GDM1 (cell line): ENCODE results near the gene ZKSCAN1.

Source experiments
- DNase-seq: peaks from one replicate; lab custom pipeline; 2025; lab: John Stamatoyannopoulos, UW

The ZKSCAN1 gene

GRCh38 chr7:100040575-100040974 is 25.2 kb downstream of the ZKSCAN1 start:
- no peak for DNase-seq

- no peak for DNase-seq
These were observed 29.3 kb downstream of the ZKSCAN1 start for GRCh38 chr7:100044718-100045117.

DNA sequence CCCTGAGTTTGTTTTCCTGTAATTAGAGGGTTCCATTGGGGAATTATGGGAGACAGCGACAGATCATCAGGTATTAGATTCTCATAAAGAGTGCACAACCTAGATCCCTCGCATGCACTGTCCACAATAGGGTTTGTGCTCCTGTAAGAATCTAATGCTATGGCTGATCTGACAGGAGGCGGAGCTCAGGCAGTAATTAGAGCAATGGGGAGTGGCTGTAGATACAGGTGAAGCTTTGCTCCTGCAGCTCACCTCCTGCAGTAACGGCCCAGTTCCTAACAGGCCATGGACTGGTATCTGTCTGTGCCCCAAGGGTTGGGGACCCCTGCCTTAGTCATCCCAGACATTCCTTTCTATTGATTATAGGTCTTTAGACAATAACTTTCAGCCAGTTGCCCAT is 33.3 kb downstream of the ZKSCAN1 start:
- DNase-seq: no peak

DNA sequence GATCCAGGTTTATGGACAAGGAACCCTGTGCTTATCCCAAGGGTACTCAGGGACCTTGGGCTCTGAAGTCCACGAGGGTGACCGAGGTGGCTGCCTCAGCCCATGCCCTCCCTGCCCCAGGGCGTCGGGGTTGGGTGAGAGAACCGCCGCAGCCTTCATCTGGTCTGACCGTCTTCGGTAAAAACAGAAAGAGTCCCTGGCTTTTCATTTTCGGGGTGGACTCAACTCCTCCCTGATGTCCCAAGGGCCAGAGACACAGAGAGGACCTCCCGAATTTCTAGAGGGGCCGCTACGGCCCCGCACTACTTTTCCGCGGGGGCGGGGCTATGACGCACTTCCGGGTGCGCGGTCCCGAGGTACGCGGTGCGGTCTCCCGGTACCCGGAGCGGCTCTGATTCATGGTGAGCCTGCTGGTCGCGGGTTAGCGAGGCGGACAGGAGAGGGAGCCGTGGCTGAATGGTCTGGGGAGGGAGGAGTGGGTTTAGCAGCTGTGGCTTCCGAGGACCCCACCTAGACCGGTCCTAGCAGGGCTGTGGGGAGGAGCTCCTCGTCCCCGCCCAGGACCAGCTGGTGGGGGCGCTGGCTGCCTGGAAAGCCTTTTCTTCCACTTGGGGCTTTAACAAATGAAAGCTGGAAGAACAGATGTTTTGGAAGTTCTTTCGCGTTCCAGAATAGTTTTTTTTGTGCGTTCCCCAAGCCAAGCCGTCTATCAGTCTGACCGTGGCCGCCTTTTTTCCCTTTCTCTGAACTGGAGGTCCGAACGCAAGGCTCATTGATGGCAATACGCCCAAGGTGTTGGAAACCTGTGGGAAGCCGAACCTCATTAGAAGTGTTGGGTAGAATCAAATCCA is 34.3 kb downstream of the ZKSCAN1 start, which contains the start of gene ZSCAN21:
Gene ZSCAN21 (plus strand): TSS at position 334 of the 851 bp plus-strand sequence. CDS start 7,233 bp downstream, outside the sequence.
- DNase-seq: peak; percentile 55

DNA sequence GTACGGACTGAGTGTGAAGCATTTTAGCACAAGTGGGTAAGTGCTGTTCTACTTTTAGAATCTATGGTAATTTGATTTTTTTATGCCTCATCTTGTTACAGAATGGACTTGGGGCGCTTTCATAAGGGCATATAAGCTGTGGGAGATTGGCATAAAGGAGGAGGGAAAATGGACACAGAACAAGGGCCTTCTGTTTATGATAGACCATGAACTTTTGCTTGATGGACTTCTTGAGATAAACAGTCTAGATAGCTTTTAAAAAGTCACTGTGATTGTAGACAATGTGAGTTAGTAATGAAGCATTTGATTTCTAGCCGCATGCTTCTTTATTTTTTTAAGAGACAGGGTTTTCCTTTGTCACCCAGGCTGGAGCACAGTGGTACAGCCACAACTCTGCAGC is 36.2 kb downstream of the ZKSCAN1 start:
- no peak for DNase-seq

GRCh38 chr7:100053215-100053614 is 37.8 kb downstream of the ZKSCAN1 start:
- DNase-seq: peak; percentile 54

DNA sequence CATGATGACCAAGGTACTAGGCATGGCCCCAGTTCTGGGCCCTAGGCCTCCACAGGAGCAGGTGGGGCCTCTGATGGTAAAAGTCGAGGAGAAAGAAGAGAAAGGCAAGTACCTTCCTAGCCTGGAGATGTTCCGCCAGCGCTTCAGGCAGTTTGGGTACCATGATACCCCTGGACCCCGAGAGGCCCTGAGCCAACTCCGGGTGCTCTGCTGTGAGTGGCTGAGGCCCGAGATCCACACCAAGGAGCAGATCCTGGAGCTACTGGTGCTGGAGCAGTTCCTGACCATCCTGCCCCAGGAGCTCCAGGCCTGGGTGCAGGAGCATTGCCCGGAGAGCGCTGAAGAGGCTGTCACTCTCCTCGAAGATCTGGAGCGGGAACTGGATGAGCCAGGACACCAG is 41.6 kb downstream of the ZKSCAN1 start:
- DNase-seq: no peak

- DNase-seq: no peak
These were observed 43.9 kb downstream of the ZKSCAN1 start for GRCh38 chr7:100059251-100059739.

DNA sequence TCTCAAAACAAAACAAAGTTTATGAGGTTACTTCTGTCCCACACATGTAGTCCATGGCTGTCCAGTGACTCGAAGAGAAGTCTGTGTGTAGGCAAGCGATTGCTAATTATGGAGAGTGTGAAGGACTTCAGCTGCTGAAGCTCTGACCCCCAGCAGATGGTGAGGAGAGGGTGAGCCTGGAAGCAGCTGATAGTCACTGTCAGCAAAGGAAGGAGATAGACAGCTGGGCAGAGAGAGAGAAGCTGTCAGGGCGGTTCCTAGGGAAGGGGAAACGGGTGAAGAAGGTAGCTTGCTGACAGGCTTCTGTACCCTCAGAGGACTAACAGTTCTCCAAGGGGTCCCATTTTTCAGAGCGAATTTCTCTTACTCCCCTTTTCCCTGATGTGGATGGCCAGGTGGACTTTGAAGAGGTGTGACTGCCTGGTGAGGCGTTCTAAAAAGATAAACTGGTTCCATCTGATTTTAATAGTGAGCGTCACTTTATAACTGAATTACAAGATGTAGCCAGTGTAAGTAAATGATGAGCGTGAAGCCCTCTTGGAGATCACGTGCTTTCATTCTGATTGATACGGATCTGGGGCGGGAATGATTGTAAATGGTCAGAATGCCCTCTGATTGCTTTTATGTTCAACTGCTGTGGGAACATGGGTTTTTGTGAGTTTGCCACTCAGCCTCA is 46.3 kb downstream of the ZKSCAN1 start:
- no peak for DNase-seq

DNA sequence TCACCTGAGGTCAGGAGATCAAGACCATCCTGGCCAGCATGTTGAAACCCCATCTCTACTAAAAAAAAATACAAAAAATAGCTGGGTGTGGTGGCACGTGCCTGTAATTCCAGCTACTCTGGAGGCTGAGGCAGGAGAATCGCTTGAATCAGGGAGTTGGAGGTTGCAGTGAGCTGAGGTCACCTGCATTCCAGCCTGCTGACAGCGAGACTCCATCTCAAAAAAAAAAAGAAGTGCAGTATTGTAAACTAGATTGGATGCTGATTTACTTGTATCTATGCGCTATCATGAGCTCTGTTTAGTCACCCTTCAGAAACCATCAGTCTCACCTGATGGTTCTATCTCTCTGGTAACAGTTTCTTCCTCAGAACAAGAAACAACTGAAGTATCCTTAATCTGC is 48.0 kb downstream of the ZKSCAN1 start:
- DNase-seq: no peak

DNA sequence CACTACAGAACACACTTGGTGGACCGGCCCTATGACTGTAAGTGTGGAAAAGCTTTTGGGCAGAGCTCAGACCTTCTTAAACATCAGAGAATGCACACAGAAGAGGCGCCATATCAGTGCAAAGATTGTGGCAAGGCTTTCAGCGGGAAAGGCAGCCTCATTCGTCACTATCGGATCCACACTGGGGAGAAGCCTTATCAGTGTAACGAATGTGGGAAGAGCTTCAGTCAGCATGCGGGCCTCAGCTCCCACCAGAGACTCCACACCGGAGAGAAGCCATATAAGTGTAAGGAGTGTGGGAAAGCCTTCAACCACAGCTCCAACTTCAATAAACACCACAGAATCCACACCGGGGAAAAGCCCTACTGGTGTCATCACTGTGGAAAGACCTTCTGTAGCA is 48.8 kb downstream of the ZKSCAN1 start:
- no peak for DNase-seq

- no peak for DNase-seq
These were observed 50.2 kb downstream of the ZKSCAN1 start for GRCh38 chr7:100065452-100066186.

GRCh38 chr7:100066953-100067352 is 51.6 kb downstream of the ZKSCAN1 start:
- DNase-seq: no peak

GRCh38 chr7:100069991-100070390 is 54.6 kb downstream of the ZKSCAN1 start:
- DNase-seq: no peak

GRCh38 chr7:100071018-100071723 is 55.8 kb downstream of the ZKSCAN1 start:
- DNase-seq: no peak

DNA sequence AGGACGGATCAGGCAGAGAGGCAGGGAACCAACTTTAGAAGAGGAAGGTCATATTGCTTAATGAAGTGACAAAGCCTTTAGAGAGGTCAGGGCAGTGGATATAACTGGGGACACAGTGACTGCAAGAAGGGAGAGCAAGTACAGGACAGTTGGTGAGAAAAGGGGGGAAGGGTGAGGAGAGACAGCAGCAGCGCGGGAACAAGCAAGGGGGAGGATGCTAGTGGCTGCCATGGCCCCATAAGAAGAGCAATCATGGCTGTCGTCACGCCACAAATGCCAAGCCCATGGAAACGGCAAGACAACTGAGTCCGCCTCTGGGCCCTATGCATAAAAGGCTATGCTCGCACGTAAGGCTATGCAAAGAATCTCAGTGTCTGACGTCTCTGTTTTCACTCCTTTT is 57.1 kb downstream of the ZKSCAN1 start:
- no peak for DNase-seq

- DNase-seq: no peak
These were observed 59.4 kb downstream of the ZKSCAN1 start for GRCh38 chr7:100074841-100075240.

- no peak for DNase-seq
These were observed 60.0 kb downstream of the ZKSCAN1 start for GRCh38 chr7:100075418-100075817.

DNA sequence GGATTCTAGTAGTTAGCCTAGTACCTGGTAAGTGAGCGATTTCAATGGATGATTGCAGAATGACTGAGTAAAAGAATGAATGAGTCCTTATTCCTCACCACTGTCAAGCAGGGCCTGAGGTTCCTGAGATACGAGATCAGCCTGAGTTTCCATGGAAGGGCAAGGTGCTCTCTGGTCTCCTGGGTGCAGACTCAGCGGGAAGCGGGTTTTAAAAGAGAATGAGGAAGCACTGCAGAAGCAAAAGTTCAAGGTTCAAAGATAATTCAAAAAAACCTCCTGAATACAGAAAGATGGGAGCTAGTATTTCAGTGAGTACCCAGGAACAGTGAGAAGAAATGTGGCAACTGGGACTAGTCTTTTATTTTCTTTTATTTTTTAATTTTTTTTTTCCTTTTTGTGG is 61.8 kb downstream of the ZKSCAN1 start:
- no peak for DNase-seq

GRCh38 chr7:100079024-100079560 is 63.7 kb downstream of the ZKSCAN1 start:
- DNase-seq: no peak

- DNase-seq: no peak
These were observed 65.6 kb downstream of the ZKSCAN1 start for GRCh38 chr7:100080907-100081534.
